Choroid plexus epithelial cell (primary cell): ENCODE data around the gene TLK2.

Experiments
- DNase-seq: peaks from one replicate; pipeline ENCODE4 v3.0.0-alpha.2; 2010; ENCODE audit warnings: low read depth
- H3K4me3 ChIP-seq: 2 replicates; pipeline ENCODE4 v1.5.1; 2011; ENCODE audit warnings: low read depth, mild to moderate bottlenecking, control low read depth, low read length, moderate library complexity
- CTCF ChIP-seq: conservative IDR thresholded peaks from 2 replicates; pipeline ENCODE4 v1.5.1; 2011; ENCODE audit warnings: low read depth, mild to moderate bottlenecking, control low read depth, inconsistent platforms, low read length, moderate library complexity

TLK2 gene

GRCh38 chr17:62658136-62658920 is 179.7 kb downstream of the TLK2 start:
- DNase-seq: no peak
- no peak for TF ChIP-seq CTCF
- no peak overlapping the region for H3K4me3 ChIP-seq

GRCh38 chr17:62660629-62661118 is 182.0 kb downstream of the TLK2 start:
- no peak overlapping the region for H3K4me3 ChIP-seq
- DNase-seq: no peak
- no peak for TF ChIP-seq CTCF

- TF ChIP-seq CTCF: no peak
Observed at GRCh38 chr17:62661337-62661736, 182.7 kb downstream of the TLK2 start.

GRCh38 chr17:62662855-62663254 is 184.2 kb downstream of the TLK2 start:
- TF ChIP-seq CTCF: no peak
- H3K4me3 ChIP-seq: no peak overlapping the region
- peak; percentile 65 for DNase-seq

More at GRCh38 chr17:62661337-62661736, 182.7 kb downstream of the TLK2 start:
- H3K4me3 ChIP-seq: no peak overlapping the region
- no peak for DNase-seq
